HCT116 (cell line): ENCODE results near the gene HIVEP3. TPM values are rescaled to one million over a fixed set of nuclear protein-coding genes. Genes with fewer than 3 reads are reported as not detected.

Experiments
- ATAC-seq: fragments of 200-7000 bp; cut with Tn5 transposase; 2 replicates; pipeline ENCODE4 v1.9.1; 2020; ENCODE audit warnings: mild to moderate bottlenecking, moderate library complexity
- BruUV-seq: library from RNA; stranded (reverse); fragments of 400-500 nt; replicated peaks from 2 replicates; lab custom pipeline; 2021; lab: Mats Ljungman, UMichigan
- CTCF ChIA-PET: fragments of 300-600 bp; sonication (Branson Sonifier 250); formaldehyde crosslinking; loops from one replicate; lab custom pipeline; 2021; ENCODE audit warnings: antibody characterized with exemption; lab: Charles Lee
- POLR2A ChIA-PET: fragments of 300-600, 350-600 bp; sonication (Branson Sonifier 250); formaldehyde crosslinking; loops from one replicate; lab custom pipeline; 2021; ENCODE audit warnings: antibody characterized with exemption; lab: Charles Lee
- RAD21 ChIA-PET, 2 experiments: fragments of 300-600 bp; sonication (Branson Sonifier 250); formaldehyde crosslinking; loops; one replicate each; lab custom pipeline; 2023; ENCODE audit warnings: low total read pairs in 2 of 2; ENCODE audit not compliant: uncharacterized antibody in 2 of 2, unreplicated experiment in 2 of 2, low non-redundant PET in 1 of 2; lab: Charles Lee
- DNase-seq: peaks from one replicate; pipeline ENCODE4 v3.0.0-alpha.2; 2010; ENCODE audit warnings: low read depth, low spot score
- H2AFZ ChIP-seq: fragments of 200-600 bp; shearing (Covaris generic), sonication (generic); 2 replicates; pipeline ENCODE4 v1.6.1; 2017; ENCODE audit warnings: low read depth, mixed run types, mixed read lengths, antibody characterized with exemption, low read length; ENCODE audit not compliant: poor library complexity, severe bottlenecking
- H3K27ac ChIP-seq: 2 replicates; pipeline ENCODE4 v1.5.1; 2012; ENCODE audit warnings: low read depth, low read length
- H3K27me3 ChIP-seq: fragments of 200-600 bp; sonication (generic); 2 replicates; pipeline ENCODE4 v1.6.1; 2016; ENCODE audit warnings: mixed run types, low read length, mixed read lengths; ENCODE audit not compliant: insufficient read depth
- H3K36me3 ChIP-seq, 2 experiments: fragments of 200-500 bp in 1 of 2; fragments of 200-600 bp in 1 of 2; sonication (Bioruptor generic) in 1 of 2; sonication (generic) in 1 of 2; 2 replicates each; pipeline versions ENCODE4 v1.5.1 to v1.6.1; 2014 to 2016; ENCODE audit warnings: low read length in 2 of 2, inconsistent platforms in 1 of 2, mixed read lengths in 1 of 2, mixed run types in 1 of 2; ENCODE audit not compliant: insufficient read depth in 2 of 2, control insufficient read depth in 1 of 2
- H3K4me1 ChIP-seq, 2 experiments: fragments of 200-600 bp in 1 of 2; sonication (generic) in 1 of 2; 2 replicates each; pipeline versions ENCODE4 v1.5.1 to v1.6.1; 2012 to 2017; ENCODE audit warnings: low read length in 2 of 2, inconsistent platforms in 1 of 2, mild to moderate bottlenecking in 1 of 2, mixed read lengths in 1 of 2, mixed run types in 1 of 2, moderate library complexity in 1 of 2; ENCODE audit not compliant: insufficient read depth in 2 of 2, control insufficient read depth in 1 of 2
- H3K4me2 ChIP-seq: fragments of 200-600 bp; sonication (generic); 2 replicates; pipeline ENCODE4 v1.6.1; 2017; ENCODE audit warnings: mixed run types, low read length, mixed read lengths
- H3K4me3 ChIP-seq, 2 experiments: fragments of 200-600 bp in 1 of 2; sonication (generic) in 1 of 2; replicated peaks in 1 of 2; 2 replicates each; pipeline ENCODE4 v1.5.1; 2011 to 2016; ENCODE audit warnings: low read length in 2 of 2, control low read depth in 1 of 2, low read depth in 1 of 2, mild to moderate bottlenecking in 1 of 2, mixed read lengths in 1 of 2, mixed run types in 1 of 2
- H3K79me2 ChIP-seq: fragments of 200-600 bp; sonication (generic); 2 replicates; pipeline ENCODE4 v1.6.1; 2017; ENCODE audit warnings: mild to moderate bottlenecking, mixed run types, low read length, moderate library complexity, mixed read lengths; ENCODE audit not compliant: insufficient read depth
- H3K9ac ChIP-seq: fragments of 200-600 bp; sonication (generic); 2 replicates; pipeline ENCODE4 v1.6.1; 2016; ENCODE audit warnings: low read length, mixed read lengths
- H3K9me2 ChIP-seq: fragments of 200-600 bp; sonication (generic), shearing (Covaris generic); 2 replicates; pipeline ENCODE4 v1.6.1; 2017; ENCODE audit warnings: mixed run types, mild to moderate bottlenecking, moderate library complexity; ENCODE audit not compliant: insufficient read depth
- H3K9me3 ChIP-seq, 2 experiments: fragments of 200-500 bp in 1 of 2; fragments of 200-600 bp in 1 of 2; sonication (Bioruptor generic) in 1 of 2; sonication (generic) in 1 of 2; 2 replicates each; pipeline ENCODE4 v1.6.1; 2014 to 2017; ENCODE audit warnings: low read length in 2 of 2, mixed read lengths in 2 of 2, inconsistent platforms in 1 of 2, low read depth in 1 of 2, mild to moderate bottlenecking in 1 of 2, mixed run types in 1 of 2, moderate library complexity in 1 of 2; ENCODE audit not compliant: control insufficient read depth in 1 of 2, insufficient read depth in 1 of 2
- H4K20me1 ChIP-seq: fragments of 200-600 bp; sonication (generic), shearing (Covaris generic); 2 replicates; pipeline ENCODE4 v1.6.1; 2017; ENCODE audit warnings: mixed run types, mild to moderate bottlenecking, moderate library complexity; ENCODE audit not compliant: insufficient read depth
- CBX3 ChIP-seq: IDR thresholded peaks from 2 replicates; pipeline ENCODE4 v1.6.1; 2012; ENCODE audit warnings: low read depth
- CEBPB ChIP-seq: IDR thresholded peaks from 2 replicates; pipeline ENCODE4 v1.6.1; 2012; ENCODE audit warnings: low read depth
- JUND ChIP-seq: IDR thresholded peaks from 2 replicates; pipeline ENCODE4 v1.6.1; 2012
- POLR2A ChIP-seq: IDR thresholded peaks from 2 replicates; pipeline ENCODE4 v1.7.0; 2011; ENCODE audit warnings: borderline replicate concordance; ENCODE audit not compliant: insufficient read depth, insufficient read length; ENCODE audit errors: extremely low read depth
- RAD21 ChIP-seq: IDR thresholded peaks from 2 replicates; pipeline ENCODE4 v1.6.1; 2012; ENCODE audit warnings: low read depth, mild to moderate bottlenecking
- YY1 ChIP-seq: IDR thresholded peaks from 2 replicates; pipeline ENCODE4 v1.6.1; 2011; ENCODE audit warnings: low read length, low read depth, moderate library complexity, mild to moderate bottlenecking; ENCODE audit not compliant: insufficient replicate concordance; ENCODE audit errors: extremely low read depth
- intact Hi-C: fragments of 100-400 bp; cut with micrococcal nuclease; formaldehyde crosslinking; loops from 2 replicates; pipeline ENCODE4 v1.10.0; 2022
- total RNA-seq: library from RNA; stranded (reverse); gene quantifications from one replicate; pipeline ENCODE4 v1.2.1, GENCODE V29; 2021; ENCODE audit not compliant: unreplicated experiment

Gene HIVEP3
- total RNA-seq, 1 experiment from 2014 or later = 7.1 TPM

- CTCF ChIA-PET = interaction anchor here (1.1 kb wide), 1 partner anchor 12 kb away, joined by 5 read pairs; no protein-coding TSS in a partner anchor
- H3K27me3 ChIP-seq = no peaks in the 10 kb centered on the region
- H3K79me2 ChIP-seq = no peaks in the 10 kb centered on the region
- no peak overlapping the region for H3K9ac ChIP-seq
- ATAC-seq = no peak
- no peak overlapping the region for H3K27ac ChIP-seq
- H3K9me3 ChIP-seq = no peaks in the 10 kb centered on the region
- H3K4me3 ChIP-seq = no peak overlapping the region
- H3K4me1 ChIP-seq = peaks cover 4 to 19% of the 10 kb centered on the region in 2 experiments; a peak in 3 of 4 replicates
- no peaks in the 10 kb centered on the region for H4K20me1 ChIP-seq
- no peak for DNase-seq
- TF ChIP-seq CEBPB (no peak), JUND (no peak), POLR2A (no peak), CBX3 (no peak), RAD21 (no peak)
- intact Hi-C loops = no loop called here
- H3K9me2 ChIP-seq = no peaks in the 10 kb centered on the region
- no peak overlapping the region for H2AFZ ChIP-seq
- no peak overlapping the region for H3K4me2 ChIP-seq
- POLR2A ChIA-PET = no interaction called here
- H3K36me3 ChIP-seq = no peaks in the 10 kb centered on the region
- no TSS peak for BruUV-seq
- RAD21 ChIA-PET = no interaction called here
Measured at GRCh38 chr1:41799723-41800122, 119.0 kb downstream of the HIVEP3 start.

- no peak overlapping the region for H3K4me3 ChIP-seq
- intact Hi-C loops = no loop called here
- no peaks in the 10 kb centered on the region for H4K20me1 ChIP-seq
- POLR2A ChIA-PET = no interaction called here
- CTCF ChIA-PET = interaction anchor here (1.1 kb wide), 1 partner anchor 13 kb away, joined by 5 read pairs; no protein-coding TSS in a partner anchor
- DNase-seq = no peak
- no peak overlapping the region for H3K27ac ChIP-seq
- RAD21 ChIA-PET = no interaction called here
- no peaks in the 10 kb centered on the region for H3K36me3 ChIP-seq
- H3K9ac ChIP-seq = no peak overlapping the region
- BruUV-seq = no TSS peak
- no peaks in the 10 kb centered on the region for H3K27me3 ChIP-seq
- TF ChIP-seq YY1 = no peak
- H3K9me2 ChIP-seq = no peaks in the 10 kb centered on the region
- no peak for ATAC-seq
- H3K9me3 ChIP-seq = no peaks in the 10 kb centered on the region
- H2AFZ ChIP-seq = no peak overlapping the region
- no peaks in the 10 kb centered on the region for H3K79me2 ChIP-seq
- no peak overlapping the region for H3K4me2 ChIP-seq
- H3K4me1 ChIP-seq = peaks cover 4 to 19% of the 10 kb centered on the region in 2 experiments; a peak in 3 of 4 replicates
Measured at GRCh38 chr1:41799205-41799604, 119.5 kb downstream of the HIVEP3 start.
